Bronchial epithelial cell (primary cell): ENCODE measurements around the gene NHSL1. TPM values are rescaled to one million over a fixed set of nuclear protein-coding genes. Genes with fewer than 3 reads are reported as not detected.
A peak's percentile ranks its signal among the peaks of the same experiment; 100 is the strongest.

Experiments used
- DNase-seq: peaks from one replicate; pipeline ENCODE4 v3.0.0-alpha.2; 2010; ENCODE audit warnings: low read depth
- FAIRE-seq: peaks from 2 replicates; lab custom pipeline; 2011; peaks lifted over from hg19 to GRCh38; lab: Jason Lieb, UNC
- H3K27me3 ChIP-seq: 2 replicates; pipeline ENCODE4 v1.5.1; 2011; ENCODE audit warnings: low read length; ENCODE audit not compliant: control insufficient read depth, insufficient read depth
- H3K36me3 ChIP-seq: 2 replicates; pipeline ENCODE4 v1.5.1; 2011; ENCODE audit warnings: low read length; ENCODE audit not compliant: control insufficient read depth, insufficient read depth
- H3K4me3 ChIP-seq: 2 replicates; pipeline ENCODE4 v1.5.1; 2011; ENCODE audit warnings: mild to moderate bottlenecking, low read depth, low read length, control low read depth
- total RNA-seq: library from RNA; depleted of rRNA; stranded (reverse); fragments of >200 nt; gene quantifications from 2 replicates; pipeline ENCODE4 v1.2.1, GENCODE V29; 2014
- TF ChIP-seq, protein P1 (sequence below): IDR thresholded peaks from 2 replicates; pipeline ENCODE4 v1.5.1; 2011; ENCODE audit warnings: mild to moderate bottlenecking, moderate library complexity, low read length, control low read depth, inconsistent platforms; ENCODE audit not compliant: insufficient read depth, severe bottlenecking

The NHSL1 gene
- total RNA-seq, 1 donor from 2014 or later: 6.3 TPM

DNA sequence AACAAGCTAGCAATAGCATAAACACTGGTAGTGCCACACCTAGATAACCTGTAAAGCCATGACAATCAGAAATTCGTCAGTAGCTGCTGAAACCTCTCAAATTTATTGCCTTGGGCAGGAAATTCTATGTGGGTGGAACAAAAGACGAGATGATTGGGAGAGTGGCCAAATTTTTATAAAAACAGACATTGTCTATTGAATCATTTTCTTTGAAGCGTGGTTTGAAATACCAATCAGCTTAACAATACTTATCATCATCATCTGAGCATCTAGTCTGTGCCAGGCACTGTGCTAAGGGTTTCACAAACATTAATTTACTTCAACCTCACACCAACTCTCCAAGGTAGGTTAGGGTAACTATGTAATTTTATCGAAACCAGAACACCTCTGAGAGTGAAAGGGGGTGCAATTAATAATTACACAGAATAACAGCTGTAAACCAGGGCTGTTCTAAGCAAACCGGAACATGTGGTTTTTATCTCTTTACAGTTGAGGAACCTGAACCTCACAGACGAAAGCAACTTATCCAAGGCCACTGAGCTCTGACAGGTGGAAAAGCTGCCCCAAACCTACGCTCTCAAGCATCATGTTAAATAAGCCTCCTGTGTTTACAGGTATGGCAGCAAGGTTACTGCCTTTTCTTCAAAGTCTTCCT, 43.4 kb downstream of the NHSL1 start:
- no peak overlapping the region for H3K4me3 ChIP-seq
- H3K27me3 ChIP-seq: no peaks in the 10 kb centered on the region
- no peaks in the 10 kb centered on the region for H3K36me3 ChIP-seq
- TF ChIP-seq, protein P1, sequence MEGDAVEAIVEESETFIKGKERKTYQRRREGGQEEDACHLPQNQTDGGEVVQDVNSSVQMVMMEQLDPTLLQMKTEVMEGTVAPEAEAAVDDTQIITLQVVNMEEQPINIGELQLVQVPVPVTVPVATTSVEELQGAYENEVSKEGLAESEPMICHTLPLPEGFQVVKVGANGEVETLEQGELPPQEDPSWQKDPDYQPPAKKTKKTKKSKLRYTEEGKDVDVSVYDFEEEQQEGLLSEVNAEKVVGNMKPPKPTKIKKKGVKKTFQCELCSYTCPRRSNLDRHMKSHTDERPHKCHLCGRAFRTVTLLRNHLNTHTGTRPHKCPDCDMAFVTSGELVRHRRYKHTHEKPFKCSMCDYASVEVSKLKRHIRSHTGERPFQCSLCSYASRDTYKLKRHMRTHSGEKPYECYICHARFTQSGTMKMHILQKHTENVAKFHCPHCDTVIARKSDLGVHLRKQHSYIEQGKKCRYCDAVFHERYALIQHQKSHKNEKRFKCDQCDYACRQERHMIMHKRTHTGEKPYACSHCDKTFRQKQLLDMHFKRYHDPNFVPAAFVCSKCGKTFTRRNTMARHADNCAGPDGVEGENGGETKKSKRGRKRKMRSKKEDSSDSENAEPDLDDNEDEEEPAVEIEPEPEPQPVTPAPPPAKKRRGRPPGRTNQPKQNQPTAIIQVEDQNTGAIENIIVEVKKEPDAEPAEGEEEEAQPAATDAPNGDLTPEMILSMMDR: no peak
- FAIRE-seq: no peak
- peak; percentile 99 for DNase-seq

DNA sequence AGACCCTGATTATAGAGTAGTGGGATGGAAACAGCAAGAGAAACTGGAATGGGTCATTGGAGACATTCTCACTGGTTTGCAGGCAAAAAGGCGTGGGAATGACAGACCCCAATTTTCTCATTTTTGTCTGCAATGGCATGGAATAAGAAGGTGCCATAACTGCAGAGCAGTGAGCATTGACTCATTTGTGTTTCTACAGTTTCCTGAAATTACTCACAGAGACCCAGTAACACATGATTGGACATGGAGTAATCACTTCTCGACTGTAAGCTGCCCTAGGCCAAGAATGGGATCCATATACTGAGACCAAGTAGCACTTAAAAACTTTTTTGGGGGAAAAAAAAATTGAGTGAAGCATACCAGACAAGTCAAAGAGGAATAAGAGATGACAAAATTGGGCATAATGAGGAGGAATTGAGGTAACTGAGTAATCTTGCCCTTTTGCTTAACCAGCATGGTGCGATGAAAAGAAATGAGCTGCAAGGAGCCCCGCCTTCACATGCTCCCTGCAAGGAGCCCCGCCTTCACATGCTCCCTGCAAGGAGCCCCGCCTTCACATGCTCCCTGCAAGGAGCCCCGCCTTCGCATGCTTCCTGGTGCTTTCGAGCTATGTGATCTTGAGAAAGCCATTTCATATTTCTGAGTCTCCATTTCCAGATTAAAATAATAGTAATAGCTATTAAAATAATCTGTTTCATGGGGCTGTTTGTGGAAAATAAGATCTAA, 44.1 kb downstream of the NHSL1 start:
- peak; percentile 93 for DNase-seq
- no peaks in the 10 kb centered on the region for H3K36me3 ChIP-seq
- TF ChIP-seq, protein P1: no peak
- FAIRE-seq: no peak
- H3K4me3 ChIP-seq: no peak overlapping the region
- no peaks in the 10 kb centered on the region for H3K27me3 ChIP-seq

DNA sequence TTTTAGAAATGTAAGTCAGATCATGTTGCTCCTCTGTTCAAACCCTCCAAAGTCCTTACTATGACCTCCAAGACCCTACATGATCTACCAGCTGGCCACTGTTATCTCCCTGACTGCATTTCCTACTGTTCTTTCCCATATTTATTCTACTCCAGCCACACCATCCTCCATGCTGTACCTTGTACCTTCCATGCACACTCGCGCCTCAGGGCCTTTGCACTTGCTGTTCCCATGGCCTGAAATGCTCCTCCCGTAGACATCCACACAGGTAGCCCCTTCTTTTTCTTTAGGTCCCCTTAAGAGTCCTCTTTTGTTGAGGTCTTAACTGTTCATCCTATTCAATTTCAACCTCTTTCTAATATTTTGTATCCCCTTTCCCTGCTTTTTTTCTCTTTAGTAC, 48.3 kb downstream of the NHSL1 start:
- FAIRE-seq (no peak), DNase-seq (no peak)
- H3K4me3 ChIP-seq: no peak overlapping the region
- no peaks in the 10 kb centered on the region for H3K27me3 ChIP-seq
- TF ChIP-seq, protein P1: no peak
- peaks cover 2% of the 10 kb centered on the region for H3K36me3 ChIP-seq

DNA sequence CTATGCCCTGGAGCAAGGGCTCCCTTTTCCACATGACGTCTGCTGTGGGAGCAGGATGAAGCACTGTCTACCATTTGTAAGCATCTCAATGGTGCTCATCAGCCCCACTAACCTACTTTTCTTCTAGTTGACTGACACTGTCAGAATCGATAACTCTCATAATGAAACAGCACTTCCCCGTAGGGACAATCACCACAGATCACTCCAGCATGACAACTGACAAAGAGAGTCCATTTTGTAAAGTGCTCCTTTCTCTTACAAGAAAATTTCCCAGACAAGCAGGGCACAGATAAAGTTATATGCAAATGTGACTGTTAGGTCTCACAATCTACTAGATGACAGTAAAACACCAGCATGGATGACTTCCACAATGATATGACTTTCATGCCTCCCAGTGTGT, 48.8 kb downstream of the NHSL1 start:
- Histone ChIP-seq H3K4me3 (no peak overlapping the region), H3K36me3 (peaks cover 2% of the 10 kb centered on the region), H3K27me3 (no peaks in the 10 kb centered on the region)
- TF ChIP-seq, protein P1: no peak
- no peak for DNase-seq
- FAIRE-seq: no peak

DNA sequence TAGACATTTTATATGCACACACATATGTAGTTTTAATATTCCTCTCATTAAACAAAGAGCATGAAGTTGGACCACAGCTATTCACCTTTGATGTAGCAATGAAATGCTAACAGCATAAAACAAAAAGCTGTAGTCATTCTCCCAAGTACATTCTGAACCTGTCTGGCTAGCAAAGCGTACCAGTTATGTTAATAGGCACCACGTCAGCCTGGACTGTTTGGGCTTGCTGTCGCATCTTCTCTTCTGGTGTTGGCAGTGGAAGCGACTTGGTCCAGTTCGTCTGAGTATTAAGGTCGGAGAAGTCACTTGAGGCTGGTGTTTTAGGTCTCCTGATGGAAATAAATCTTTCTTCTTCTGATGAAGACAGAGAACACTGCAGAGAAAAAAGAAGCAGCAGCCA, 52.5 kb downstream of the NHSL1 start:
- no peak for FAIRE-seq
- TF ChIP-seq, protein P1: no peak
- no peak for DNase-seq
- no peak overlapping the region for H3K4me3 ChIP-seq
- H3K36me3 ChIP-seq: peaks cover 2% of the 10 kb centered on the region
- no peaks in the 10 kb centered on the region for H3K27me3 ChIP-seq
